ENCODE results near the gene GP2.

DNA sequence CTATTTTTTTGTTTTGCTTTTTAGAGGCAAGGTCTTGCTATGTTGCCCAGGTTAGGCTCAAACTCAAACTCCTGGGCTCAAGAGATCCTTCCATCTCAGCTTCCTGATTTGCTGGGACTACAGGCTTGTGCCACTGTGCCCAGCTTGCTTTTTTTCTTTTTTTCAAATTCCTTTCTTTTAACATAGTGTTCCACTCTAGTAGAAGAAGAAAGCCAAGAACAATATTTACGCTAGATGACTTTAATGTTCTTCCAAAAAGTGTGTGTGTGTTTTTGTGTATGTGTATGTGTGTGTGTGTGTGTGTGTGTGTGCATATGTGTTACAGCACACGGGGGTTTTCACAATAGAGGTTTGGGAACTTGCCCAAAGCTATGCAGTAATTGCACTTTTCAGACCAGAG, 35.9 kb upstream of the GP2 start:
- TF ChIP-seq, protein P1, sequence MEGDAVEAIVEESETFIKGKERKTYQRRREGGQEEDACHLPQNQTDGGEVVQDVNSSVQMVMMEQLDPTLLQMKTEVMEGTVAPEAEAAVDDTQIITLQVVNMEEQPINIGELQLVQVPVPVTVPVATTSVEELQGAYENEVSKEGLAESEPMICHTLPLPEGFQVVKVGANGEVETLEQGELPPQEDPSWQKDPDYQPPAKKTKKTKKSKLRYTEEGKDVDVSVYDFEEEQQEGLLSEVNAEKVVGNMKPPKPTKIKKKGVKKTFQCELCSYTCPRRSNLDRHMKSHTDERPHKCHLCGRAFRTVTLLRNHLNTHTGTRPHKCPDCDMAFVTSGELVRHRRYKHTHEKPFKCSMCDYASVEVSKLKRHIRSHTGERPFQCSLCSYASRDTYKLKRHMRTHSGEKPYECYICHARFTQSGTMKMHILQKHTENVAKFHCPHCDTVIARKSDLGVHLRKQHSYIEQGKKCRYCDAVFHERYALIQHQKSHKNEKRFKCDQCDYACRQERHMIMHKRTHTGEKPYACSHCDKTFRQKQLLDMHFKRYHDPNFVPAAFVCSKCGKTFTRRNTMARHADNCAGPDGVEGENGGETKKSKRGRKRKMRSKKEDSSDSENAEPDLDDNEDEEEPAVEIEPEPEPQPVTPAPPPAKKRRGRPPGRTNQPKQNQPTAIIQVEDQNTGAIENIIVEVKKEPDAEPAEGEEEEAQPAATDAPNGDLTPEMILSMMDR (IDR thresholded peaks at IDR 0.05): no peak
- TF ChIP-seq POLR2A (IDR thresholded peaks at IDR 0.05): no peak

Measured in right lobe of liver (tissue), 4 donors.